Epidermal melanocyte (primary cell): ENCODE measurements around the gene CNRIP1.
"Not testable (repeated sequence)": the region's sequence is repeated elsewhere in the genome, so short reads cannot be mapped to it uniquely, and the experiment has no call there.

Source experiments
- DNase-seq: peaks from one replicate; pipeline ENCODE4 v3.0.0; 2011; ENCODE audit warnings: low spot score; ENCODE audit not compliant: insufficient read length

The CNRIP1 gene

GRCh38 chr2:68340226-68341061 lies 20.7 kb upstream of the CNRIP1 start:
- DNase-seq: no peak

- DNase-seq: no peak
Observed at GRCh38 chr2:68336192-68336591, 16.4 kb upstream of the CNRIP1 start.

DNA sequence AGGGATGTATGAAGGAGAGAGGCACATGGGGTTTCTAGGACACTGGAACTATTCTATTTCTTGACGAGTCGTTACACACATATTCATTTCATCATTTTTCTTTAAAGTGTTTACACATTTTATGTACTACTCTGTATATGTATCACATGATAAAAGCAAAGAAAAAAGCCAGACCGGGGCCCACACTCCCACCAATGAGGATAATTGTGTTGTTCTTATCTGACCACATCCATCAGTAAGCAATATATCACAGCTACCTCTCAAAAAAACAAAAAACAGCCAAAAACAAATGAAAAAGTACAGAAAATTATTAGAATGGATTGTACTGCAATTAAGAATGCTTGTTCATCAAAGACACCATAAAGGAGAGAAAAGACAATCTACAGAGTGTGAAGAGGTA lies 14.2 kb upstream of the CNRIP1 start:
- no peak for DNase-seq

GRCh38 chr2:68333009-68333408 lies 13.3 kb upstream of the CNRIP1 start:
- DNase-seq: no peak

DNA sequence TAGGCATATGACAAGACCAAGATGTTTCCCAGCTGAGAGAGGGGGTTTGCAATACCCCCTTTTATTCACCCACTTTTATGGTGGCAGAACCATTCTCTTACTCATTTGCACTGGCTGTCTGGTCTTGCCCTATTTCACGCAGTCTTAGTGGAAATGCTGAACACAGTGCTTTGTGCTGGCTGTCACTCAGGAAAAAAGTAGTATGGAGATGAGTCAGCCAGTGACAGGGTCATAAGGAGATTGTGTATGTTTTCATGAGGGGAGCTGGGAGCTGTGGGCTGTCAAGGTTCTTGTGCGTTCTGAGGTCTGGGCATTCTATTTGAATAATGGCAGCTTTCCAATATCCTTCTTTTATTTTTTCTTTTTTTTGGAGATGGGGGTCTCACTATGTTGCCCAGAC lies 10.9 kb upstream of the CNRIP1 start:
- no peak for DNase-seq

- no peak for DNase-seq
Observed at GRCh38 chr2:68328901-68329300, 9.2 kb upstream of the CNRIP1 start.

DNA sequence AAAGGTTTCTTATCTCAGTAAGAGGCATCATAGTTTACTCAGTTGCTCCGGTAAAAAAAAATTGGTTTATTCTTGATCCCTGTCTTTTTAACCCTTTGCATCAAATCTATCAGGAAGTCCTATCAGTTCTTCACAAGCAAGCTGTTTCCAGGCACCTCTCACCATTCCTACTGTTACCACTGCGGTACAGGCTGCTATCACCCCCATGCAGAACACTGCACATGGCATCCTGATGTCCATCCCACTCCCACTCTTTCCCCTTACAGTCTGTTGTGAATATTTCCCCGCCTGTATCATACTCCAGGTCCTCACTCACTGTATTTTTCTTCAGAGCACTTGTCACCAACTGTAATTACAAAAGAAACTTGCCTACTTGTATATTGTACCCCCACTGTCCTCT lies 5.3 kb upstream of the CNRIP1 start:
- no peak for DNase-seq

DNA sequence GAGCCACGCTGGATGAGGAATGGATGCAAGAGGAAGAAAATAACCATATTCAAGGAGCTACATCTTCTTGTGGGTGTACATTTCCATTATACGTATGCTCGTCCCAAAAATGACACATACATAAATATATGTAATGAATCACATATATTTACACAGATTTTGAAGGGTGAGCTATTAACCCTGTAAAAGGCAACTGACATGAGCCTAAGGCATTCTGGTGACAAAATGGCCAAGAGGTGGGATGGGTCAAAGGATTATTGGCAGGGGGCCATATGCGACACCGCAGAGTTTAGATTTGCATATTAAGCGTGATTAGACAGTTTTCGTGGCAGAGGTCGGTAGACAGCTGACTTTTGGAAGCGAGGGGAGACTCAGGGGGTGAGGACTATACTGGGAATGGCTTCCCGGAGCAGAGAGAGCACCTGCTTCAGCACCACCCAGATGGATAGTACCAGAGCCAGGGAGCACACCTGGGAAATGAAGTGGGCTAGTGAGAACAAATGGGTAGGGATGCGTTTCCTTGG lies 431 bp upstream of the CNRIP1 start:
- DNase-seq: no peak

- no peak for DNase-seq
Observed at GRCh38 chr2:68318914-68319397, 793 bp downstream of the CNRIP1 start.

DNA sequence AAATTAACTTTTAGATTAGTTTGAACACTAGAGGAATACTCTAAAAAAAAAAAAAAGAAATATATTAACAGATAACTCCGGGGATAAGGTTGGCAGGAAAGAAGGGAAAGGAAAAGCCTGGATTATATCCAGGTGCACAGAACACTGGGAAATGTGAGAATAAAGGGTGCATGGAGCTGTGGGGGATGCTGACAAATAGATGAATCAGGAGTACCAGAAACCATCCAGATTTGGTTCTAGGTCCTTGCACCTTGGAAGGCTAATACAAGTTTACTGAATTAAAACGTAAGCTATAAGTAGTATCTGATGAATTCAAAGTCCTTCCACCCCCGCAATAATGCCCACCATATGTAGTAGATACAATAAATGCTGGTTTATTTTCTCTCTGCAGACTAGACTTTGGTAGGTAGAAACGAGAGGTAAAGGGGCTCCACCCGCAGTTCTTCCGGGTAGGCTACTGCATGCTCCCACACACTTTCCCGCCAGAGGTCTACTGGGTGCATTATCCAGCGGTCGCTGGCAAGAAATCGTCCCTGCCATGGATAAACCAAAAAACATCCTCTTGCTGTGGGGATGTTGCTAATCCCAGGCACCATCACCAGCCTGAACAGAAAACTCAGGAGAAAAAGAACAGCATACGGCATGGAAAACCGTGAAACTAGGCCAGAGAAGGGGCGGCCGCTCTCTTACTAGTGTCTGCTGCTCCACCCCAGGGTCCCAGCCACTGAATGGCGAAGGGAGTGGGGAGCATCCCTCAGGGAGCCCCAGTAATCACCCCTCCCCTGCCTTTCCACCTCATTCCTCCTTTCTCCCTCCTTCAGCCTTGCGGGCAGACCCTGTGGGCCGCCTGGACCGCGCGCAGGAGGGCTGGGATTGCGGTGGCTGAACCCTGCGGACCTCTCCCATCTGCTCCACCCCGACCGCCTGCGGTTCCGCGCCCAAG lies 1.5 kb downstream of the CNRIP1 start:
- no peak for DNase-seq

DNA sequence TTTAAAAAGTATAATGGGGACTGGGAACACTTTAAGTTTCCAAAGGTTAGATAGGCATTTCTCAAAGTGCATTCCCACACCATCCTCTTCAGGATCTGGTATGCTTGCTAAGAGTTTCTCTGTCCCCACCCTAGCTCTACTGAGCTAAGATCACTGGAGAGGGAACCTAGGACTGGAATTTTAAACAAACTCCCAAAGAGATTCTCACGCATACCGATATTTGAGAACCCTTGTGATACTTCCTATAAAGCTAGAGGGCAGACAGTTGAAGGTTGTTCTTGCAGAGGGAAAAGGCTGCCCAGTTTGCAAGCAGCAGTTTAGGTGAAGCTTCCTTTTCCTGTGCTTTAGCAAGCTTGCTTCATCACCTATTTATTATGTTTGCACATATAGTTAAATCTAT lies 3.6 kb downstream of the CNRIP1 start:
- no peak for DNase-seq

DNA sequence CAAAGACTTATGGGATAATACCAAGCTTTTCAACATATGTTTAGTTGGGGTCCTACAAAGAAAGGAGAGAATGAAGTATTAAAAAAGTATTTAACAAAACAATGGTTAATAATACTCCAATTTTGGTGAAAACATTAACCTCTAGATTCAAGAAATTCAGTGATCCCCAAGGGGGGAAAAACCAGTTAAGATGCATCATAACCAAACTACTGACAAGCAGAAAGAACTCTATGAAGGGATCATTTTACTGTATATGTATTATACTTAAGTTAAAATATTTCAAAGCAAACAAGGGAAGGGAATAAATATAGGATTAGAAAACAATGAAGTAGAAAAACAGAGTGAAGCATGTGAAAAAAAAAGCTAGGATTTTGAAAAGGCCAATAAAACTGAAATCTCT lies 8.7 kb downstream of the CNRIP1 start:
- DNase-seq: no peak

- no peak for DNase-seq
Observed at GRCh38 chr2:68309426-68309825, 10.3 kb downstream of the CNRIP1 start.

DNA sequence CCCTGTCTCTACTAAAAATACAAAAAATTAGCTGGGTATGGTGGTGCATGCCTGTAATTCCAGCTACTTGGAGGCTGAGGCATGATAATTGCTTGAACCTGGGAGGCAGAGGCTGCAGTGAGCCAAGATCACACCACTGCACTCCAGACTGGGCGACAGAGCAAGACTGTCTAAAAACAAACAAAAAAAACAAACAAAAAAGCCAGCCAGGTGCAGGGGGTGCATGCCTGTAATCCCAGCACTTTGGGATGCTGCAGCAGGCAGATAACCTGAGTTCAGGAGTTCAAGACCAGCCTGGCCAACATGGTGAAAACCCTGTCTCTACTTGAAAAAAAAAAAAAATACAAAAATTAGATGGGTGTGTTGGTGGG lies 15.9 kb downstream of the CNRIP1 start:
- DNase-seq: not testable (repeated sequence)

DNA sequence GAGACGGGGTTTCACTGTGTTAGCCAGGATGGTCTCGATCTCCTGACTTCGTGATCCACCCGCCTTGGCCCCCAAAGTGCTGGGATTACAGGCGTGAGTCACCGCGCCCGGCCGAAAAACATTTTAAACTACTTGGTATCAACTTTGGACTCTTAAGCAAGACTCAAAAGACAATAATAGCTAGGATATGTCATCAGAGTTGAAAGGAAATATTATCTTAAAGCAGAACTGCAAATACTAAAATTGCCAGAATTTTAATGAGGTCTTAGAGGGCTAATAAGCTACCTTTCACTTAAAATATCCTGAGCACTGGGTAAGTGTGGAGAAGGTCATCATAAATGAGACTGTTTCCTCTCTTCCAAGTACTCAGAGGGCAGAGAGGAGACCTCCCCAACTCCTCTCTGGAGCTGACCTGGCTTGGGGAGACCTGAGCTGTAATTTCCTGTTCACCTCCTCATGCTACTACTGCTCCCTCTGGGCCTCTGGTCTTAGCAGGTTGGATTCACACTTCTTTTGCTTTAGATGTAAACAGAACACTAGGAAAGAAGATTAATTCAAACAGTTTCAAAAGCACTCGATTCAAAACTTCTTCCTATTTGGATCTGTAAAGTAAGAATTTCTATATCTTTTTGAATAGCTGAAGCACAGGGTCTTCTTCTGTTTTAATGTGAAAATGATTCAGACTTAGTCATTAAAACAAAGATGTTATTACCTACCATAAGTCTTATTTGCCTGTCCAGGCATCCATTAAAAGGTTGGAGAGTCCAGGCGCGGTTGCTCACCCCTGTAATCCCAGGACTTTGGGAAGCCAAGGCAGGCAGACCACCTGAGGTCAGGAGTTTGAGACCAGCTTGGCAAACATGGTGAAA lies 16.5 kb downstream of the CNRIP1 start:
- no peak for DNase-seq

DNA sequence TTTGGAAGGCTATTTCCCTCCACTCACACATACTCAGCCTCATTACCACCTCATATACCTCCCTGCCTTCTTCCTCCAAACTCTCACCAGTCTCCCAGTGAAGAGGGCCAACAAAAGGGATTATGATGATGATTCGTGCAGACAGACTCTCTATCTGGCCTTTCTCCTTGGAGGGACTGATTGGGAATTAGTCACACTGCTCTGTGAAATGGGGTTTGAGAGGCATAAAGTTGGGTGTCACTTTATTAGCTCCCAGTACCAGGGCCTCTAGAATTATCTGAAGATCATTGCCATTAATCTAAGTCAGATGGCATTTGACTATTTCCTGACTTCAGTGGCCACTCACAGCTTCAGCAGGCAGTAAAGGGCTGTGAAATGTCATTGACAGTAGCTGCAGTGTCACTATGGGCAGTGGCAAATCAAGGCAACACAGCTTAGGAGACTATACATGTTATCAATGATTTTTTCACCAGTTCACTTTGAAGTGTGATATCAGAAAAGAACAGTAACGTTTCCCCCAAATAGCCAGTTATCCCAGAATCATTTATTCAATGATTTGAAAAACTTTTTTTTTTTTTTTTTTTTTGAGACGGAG lies 17.4 kb downstream of the CNRIP1 start:
- no peak for DNase-seq

- DNase-seq: no peak
Observed at GRCh38 chr2:68295516-68295915, 24.2 kb downstream of the CNRIP1 start.

DNA sequence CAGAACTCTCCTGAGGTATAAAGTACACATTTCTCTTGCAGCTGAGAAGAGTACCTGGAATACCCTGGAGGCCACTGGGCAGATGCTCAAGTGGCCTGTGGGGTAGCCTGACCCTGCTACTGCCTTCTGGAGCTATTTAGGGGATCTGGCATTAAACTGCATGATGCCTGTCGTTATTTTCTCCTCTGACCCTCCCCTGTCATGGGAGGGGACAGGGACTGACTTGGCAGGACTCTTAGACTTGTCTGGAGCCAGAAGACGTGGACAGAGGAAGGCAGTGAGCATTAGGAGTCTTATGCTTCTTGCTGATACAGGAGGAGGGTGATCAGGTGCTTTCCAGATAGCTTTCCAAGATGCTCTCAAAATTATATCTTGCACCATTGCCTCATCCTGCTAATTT lies 24.8 kb downstream of the CNRIP1 start:
- DNase-seq: no peak

- no peak for DNase-seq
Observed at GRCh38 chr2:68294187-68294586, 25.6 kb downstream of the CNRIP1 start.

DNA sequence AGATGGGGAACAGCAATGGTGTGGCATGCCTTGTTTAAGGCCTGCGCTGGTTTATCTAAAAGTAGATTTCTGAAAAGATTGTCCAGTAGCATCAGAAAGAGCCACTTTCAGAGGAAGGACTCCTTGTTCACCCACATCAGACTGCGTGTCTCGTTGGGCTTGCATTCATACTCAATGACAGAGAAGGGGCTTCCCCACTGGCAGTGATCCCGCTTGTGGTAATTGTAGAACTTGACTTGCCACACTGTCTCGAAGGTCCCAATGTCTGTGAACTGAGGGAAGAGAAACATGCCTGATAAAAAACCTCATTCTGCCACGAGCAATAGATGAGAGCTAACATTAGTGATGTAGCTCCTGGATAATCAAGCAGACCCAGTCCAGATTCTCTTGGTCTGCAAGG lies 26.0 kb downstream of the CNRIP1 start:
- no peak for DNase-seq

GRCh38 chr2:68293024-68293423 lies 26.7 kb downstream of the CNRIP1 start:
- no peak for DNase-seq
